ENCODE results near the gene FAM98C.

GRCh38 chr19:38442736-38443135 lies 39.8 kb downstream of the FAM98C start:
- TF ChIP-seq, protein P1, sequence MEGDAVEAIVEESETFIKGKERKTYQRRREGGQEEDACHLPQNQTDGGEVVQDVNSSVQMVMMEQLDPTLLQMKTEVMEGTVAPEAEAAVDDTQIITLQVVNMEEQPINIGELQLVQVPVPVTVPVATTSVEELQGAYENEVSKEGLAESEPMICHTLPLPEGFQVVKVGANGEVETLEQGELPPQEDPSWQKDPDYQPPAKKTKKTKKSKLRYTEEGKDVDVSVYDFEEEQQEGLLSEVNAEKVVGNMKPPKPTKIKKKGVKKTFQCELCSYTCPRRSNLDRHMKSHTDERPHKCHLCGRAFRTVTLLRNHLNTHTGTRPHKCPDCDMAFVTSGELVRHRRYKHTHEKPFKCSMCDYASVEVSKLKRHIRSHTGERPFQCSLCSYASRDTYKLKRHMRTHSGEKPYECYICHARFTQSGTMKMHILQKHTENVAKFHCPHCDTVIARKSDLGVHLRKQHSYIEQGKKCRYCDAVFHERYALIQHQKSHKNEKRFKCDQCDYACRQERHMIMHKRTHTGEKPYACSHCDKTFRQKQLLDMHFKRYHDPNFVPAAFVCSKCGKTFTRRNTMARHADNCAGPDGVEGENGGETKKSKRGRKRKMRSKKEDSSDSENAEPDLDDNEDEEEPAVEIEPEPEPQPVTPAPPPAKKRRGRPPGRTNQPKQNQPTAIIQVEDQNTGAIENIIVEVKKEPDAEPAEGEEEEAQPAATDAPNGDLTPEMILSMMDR (IDR thresholded peaks at IDR 0.05; ENCODE audit: low read depth, low read length) = no peak
- no peak for TF ChIP-seq EZH2phosphoT487 (IDR thresholded peaks at IDR 0.05; ENCODE audit: low read depth)

All from OCI-LY3 (cell line).